Stimulated activated CD4-positive, alpha-beta T cell treated with anti-CD3 and anti-CD28 coated beads, Interleukin-1b, Interleukin-23, amount 100 ng/mL, for 24 hours (primary cell): ENCODE results near the gene ADAMTS14.
"Not testable (repeated sequence)": the region's sequence is repeated elsewhere in the genome, so short reads cannot be mapped to it uniquely, and the experiment has no call there.

ENCODE experiments used
- DNase-seq, 4 experiments: peaks; one replicate each; pipeline ENCODE4 v3.0.0-alpha.2; 2020; ENCODE audit warnings: low read depth in 4 of 4, low spot score in 1 of 4

The ADAMTS14 gene, protein sequence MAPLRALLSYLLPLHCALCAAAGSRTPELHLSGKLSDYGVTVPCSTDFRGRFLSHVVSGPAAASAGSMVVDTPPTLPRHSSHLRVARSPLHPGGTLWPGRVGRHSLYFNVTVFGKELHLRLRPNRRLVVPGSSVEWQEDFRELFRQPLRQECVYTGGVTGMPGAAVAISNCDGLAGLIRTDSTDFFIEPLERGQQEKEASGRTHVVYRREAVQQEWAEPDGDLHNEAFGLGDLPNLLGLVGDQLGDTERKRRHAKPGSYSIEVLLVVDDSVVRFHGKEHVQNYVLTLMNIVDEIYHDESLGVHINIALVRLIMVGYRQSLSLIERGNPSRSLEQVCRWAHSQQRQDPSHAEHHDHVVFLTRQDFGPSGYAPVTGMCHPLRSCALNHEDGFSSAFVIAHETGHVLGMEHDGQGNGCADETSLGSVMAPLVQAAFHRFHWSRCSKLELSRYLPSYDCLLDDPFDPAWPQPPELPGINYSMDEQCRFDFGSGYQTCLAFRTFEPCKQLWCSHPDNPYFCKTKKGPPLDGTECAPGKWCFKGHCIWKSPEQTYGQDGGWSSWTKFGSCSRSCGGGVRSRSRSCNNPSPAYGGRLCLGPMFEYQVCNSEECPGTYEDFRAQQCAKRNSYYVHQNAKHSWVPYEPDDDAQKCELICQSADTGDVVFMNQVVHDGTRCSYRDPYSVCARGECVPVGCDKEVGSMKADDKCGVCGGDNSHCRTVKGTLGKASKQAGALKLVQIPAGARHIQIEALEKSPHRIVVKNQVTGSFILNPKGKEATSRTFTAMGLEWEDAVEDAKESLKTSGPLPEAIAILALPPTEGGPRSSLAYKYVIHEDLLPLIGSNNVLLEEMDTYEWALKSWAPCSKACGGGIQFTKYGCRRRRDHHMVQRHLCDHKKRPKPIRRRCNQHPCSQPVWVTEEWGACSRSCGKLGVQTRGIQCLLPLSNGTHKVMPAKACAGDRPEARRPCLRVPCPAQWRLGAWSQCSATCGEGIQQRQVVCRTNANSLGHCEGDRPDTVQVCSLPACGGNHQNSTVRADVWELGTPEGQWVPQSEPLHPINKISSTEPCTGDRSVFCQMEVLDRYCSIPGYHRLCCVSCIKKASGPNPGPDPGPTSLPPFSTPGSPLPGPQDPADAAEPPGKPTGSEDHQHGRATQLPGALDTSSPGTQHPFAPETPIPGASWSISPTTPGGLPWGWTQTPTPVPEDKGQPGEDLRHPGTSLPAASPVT

DNA sequence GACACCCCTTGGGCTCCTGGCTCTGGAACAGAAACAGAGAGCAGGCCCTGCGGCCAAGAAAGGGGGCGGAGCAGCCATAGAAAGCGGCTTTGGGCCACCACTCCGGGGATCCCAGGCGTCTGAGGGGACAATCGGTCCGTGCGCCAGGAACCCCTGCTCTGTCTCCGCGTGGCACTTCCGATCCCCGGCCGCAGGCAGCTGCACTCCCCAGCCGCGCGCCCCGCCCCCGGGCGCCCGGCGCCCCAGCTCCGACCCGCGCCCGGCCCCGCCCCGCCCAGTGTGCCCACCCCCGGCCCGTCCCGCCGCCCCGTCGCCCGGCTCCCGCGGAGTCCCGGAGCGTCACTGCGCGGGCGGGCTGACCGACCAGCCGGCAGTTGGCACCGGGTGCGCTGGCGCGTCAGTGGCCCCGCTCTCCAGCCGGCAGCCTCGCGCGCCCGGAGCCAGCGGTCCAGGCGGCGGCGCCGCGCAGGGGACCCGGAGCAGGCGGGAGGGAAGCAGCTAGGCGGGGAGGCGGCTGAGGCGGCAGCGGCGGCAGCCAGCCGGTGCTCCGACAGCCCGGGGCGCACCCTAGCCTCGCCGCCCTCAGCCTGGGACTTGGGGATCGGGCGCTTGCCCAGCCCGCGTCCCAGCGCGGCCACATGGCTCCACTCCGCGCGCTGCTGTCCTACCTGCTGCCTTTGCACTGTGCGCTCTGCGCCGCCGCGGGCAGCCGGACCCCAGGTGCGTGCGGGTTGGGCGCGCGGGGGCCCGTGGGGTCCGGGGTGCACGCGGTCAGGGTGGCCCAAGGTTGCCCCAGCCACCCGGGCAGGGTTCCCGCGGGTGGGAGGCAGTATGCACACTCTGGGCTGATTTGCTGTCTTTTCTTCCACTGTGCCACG is at the start of gene ADAMTS14:
ADAMTS14 (plus strand) TSS at position 342 of the 878 bp plus-strand sequence; CDS start at position 639, 297 bp downstream.
- no peak for DNase-seq

DNA sequence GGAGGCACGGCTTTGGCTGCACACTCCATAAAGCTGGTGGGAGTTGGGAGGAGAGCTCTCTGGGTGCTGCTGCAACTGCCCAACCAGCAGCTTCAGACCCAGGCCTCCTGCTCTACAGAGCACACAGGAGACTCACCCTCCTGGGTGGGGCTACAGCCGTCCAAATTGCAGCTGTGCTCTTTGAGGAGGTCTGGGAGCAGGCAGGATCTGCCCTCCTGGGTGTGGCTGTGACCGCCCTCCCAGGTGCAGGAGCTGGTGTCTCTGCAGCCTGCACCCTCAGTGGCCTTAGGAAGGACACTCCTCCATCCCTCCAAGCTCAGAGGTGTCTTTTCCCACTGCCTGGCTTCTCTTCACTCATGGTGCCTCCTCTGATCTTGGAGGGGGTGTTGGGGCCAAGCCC is 49.8 kb upstream of the ADAMTS14 start:
- no peak for DNase-seq

DNA sequence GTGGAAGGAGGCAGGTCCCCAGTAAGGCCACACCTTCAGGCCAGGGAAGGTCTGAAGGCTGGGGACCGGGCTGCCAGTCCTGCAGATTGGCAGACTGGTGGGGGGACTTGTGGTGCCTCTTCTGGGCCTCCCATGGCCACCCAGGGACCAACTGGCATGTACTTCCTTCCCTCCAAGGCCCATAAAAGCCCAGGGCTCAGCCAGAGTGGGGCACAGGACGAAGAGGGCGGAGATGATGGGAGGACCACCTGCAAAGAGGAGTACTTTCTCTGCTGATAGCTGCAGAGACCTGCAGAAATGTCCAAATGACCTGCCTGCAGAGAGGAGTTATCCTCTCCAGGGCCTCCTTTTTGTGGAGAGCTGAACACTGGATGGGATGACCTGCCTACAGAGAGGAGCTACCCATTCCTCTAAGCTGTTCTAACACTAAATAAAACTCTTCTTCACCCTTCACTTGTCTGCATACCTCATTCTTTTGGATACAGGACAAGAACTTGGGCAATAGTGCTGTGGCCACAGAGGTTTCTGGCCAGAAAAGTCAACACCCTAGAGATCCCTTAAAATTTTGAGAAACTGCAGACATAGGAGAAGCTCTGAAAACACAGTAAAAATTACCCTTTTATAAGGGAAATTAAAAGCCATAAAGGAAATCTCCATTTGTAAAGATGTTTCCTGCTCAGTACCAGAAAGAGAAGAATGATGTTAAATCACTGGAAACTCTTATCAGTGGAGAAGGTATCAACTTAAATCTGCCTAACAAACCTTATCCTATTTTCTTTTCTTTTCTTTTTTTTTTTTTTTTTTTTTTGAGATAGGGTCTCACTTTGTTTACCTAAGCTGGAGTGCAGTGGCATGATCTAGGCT is 49.1 kb upstream of the ADAMTS14 start:
- DNase-seq: no peak

DNA sequence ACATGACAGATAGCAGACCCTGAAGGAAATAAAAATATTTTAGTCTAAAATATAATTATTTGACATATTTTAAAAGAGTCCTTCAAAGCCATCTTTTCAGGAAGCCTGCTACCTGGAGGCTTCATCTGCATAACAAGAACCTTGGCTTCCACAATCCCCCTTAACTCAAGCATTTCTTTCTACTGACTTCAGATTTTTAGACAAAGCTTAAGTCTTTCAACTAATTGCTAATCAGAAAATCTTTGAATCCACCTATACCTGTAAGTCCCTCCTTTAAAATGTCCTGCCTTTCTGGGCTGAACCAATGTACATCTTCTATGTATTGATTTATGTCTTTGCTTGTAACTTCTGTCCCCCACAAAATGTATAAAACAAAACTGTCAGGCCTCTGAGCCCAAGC is 46.2 kb upstream of the ADAMTS14 start:
- DNase-seq: no peak

DNA sequence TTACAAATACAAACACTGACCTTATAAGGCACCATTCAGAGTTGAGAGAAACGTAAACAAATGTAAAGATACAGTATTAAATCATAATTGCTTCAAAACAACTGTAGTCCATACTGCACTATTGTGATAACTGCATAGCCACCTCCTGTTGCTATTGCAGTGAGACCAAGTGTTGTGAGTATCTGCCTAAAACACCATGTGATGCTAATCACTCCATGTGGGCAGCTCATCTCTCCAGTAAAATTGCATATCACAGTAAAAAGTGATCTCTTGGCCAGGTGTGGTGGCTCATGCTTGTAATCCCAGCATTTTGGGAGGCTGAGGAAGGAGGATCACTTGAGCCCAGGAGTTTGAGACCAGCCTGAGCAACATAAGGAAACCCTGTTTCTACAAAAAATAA is 43.0 kb upstream of the ADAMTS14 start:
- no peak for DNase-seq

DNA sequence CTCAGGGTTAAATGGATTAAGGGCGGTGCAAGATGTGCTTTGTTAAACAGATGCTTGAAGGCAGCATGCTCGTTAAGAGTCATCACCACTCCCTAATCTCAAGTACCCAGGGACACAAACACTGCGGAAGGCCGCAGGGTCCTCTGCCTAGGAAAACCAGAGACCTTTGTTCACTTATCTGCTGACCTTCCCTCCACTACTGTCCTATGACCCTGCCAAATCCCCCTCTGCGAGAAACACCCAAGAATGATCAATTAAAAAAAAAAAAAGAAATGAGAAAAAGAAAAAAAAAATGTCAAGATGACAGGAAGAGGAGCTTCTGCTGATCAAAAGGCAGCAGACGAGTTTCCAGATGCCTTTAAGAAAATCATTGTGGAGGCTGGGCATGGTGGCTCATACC is 40.6 kb upstream of the ADAMTS14 start:
- DNase-seq: not testable (repeated sequence)

DNA sequence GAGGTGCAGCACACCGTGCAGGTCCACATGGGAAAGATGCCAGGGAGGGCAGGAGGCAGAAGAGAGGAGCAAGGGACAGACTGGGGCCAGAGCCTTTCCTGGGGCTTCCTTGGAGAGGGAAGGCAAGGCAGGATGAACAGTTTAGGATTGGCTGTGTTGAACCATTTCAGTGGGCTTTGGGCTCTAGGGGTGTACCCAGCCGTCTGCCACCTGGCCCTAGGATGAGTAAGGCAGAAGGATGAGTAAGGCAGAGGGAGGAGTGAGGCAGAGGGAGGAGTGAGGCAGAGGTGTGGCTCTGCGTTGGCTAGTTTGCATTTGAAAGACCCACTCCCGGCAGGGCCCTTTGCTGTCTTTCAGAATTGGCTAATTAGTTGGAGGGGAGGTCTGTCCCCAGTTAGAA is 38.3 kb upstream of the ADAMTS14 start:
- no peak for DNase-seq

DNA sequence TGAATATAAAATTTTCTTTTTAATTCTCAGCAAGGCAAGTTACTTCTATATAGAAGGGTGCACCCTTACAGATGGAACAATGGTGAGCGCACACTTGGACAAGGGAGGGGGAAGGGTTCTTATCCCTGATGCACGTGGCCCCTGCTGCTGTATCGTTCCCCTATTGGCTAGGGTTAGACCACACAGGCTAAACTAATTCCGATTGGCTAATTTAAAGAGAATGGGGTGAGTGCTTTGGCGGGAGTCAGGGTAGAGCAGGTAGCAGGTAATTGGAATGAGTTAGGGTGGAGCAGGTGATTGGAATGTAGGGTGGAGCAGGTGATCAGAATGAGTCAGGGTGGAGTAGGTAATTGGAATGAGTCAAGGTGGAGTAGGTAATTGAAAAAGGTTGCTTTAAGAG is 37.8 kb upstream of the ADAMTS14 start:
- not testable (repeated sequence) for DNase-seq

DNA sequence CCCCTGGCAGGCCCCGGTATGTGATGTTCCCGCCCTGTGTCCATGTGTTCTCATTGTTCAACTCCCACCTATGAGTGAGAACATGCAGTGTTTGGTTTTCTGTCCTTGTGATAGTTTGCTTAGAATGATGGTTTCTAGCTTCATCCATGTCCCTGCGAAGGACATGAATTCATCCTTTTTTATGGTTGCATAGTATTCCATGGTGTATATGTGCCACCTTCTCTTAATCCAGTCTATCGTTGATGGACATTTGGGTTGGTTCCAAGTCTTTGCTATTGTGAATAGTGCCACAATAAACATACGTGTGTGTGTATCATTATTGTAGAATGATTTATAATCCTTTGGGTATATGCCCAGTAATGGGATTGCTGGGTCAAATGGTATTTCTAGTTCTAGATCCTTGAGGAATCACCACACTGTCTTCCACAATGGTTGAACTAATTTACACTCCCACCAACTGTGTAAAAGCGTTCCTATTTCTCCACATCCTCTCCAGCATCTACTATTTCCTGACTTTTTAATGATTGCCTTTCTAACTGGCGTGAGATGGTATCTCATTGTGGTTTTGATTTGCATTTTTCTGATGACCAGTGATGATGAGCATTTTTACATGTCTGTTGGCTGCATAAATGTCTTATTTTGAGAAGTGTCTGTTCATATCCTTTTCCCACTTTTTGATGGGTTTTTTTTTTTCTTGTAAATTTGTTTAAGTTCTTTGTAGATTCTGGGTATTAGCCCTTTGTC is 32.5 kb upstream of the ADAMTS14 start:
- not testable (repeated sequence) for DNase-seq

DNA sequence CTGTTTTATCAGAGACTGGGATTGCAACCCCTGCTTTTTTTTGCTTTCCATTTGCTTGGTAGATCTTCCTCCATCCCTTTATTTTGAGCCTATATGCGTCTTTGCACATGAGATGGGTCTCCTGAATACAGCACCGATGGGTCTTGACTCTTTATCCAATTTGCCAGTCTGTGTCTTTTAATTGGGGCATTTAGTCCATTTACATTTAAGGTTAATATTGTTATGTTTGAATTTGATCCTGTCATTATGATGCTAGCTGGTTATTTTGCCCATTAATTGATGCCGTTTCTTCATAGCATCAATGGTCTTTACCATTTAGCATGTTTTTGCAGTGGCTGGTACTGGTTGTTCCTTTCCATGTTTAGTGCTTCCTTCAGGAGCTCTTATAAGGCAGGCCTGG is 29.0 kb upstream of the ADAMTS14 start:
- DNase-seq: not testable (repeated sequence)

DNA sequence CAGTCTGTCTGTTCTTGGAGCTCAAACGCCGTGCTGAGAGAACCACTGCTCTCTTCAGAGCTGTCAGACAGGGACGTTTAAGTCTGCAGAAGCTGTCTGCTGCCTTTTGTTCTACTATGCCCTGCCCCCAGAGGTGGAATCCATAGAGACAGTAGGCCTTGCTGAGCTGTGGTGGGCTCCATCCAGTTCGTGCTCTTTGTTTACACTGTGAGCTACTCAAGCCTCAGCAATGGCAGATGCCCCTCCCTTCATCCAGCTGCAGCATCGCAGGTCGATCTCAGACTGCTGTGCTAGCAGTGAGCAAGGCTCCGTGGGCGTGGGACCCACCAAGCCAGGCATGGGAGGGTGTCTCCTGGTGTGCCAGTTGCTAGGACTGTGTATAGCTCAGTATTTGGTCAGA is 27.3 kb upstream of the ADAMTS14 start:
- DNase-seq: not testable (repeated sequence)

DNA sequence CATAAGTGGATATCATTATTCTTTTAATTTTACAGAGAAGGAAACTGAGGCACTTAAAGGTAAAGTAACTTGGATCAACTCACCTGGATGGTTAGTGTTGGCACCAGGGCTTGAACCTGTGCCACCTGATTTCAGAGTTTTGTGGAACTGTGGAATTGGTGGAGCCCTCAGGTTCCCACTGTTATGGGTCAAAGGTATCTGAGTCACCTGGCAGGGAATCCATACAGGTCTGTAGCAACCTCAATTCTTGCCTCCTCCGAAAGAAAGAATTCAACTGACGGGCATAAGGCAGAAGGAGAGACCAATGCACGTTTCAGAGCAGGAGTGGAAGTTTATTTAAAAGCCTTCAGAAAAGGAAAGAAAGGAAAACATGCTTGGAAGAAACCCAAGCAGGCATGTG is 25.2 kb upstream of the ADAMTS14 start:
- DNase-seq: no peak

DNA sequence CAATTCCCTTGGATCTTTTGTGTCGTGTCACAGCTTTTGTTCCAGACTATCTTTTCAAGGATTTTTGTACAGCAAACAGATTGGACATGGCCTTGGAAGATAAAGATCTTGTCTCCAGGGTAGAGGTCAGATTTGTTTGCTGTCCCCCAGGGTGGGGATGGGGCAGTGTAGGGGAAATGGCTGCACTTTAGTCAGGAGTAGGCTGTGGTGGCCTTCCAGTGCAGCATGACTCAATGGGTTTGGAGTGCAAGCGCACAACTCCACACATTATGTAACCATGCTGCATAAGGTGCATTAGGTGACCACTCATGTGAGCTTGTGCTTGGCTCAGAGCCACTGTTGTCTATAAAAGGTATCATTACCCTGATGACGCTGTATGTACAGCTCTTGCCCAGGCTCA is 23.9 kb upstream of the ADAMTS14 start:
- DNase-seq: no peak

DNA sequence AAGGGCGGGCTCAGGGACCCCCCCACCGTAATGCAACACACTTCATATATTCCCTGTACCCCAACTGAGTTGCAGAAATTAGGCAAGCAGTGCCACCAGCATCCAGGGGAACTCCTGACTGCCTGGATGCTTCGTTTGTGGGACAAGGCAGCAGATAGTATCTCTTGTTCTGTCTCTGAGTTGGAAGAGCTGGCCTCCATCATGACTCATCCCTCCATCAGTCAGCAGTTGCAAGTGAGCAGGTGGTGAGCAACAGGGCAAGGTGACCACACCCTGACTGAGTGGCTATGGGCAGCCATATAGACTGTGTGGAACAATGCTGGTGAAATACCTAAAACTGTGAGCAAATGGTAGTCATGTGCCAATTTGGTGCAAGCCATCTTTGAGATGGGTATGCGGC is 22.8 kb upstream of the ADAMTS14 start:
- DNase-seq: no peak

DNA sequence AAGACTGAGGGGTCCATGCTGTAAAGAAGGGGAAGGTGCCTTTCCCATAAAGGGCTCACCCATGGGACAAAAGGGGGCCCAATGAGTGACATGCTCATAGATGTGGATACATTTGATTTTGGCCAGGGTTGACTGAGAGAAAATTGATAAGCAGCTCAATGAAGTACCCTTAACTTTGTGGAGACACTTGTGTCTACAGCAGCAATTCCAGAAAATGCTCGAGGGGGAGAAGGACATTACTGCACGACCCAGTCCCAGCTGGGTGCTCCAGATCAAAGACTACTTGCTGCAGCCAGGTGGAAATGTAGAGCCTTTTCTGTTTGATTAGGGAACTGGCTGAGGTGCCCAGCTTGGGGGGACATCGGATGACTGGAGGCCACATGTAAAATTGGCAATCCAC is 22.2 kb upstream of the ADAMTS14 start:
- DNase-seq: no peak

DNA sequence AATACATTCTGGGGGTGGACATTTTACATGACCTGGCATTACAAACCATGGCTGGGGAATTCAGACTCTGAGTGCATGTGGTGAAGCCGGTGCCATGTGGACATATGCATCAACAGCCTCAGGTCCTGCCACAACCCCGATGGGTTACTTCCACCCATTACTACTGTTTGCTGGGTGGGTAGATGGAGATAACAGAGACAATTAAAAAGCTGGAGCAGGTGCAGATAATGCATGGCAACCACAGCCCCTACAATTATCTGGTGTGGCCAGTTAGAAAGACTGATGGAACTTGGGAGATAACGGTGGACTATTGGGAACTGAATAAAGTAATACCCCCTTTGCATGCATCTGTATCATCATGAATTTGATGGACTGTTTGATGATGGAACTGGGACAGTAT is 21.6 kb upstream of the ADAMTS14 start:
- no peak for DNase-seq

DNA sequence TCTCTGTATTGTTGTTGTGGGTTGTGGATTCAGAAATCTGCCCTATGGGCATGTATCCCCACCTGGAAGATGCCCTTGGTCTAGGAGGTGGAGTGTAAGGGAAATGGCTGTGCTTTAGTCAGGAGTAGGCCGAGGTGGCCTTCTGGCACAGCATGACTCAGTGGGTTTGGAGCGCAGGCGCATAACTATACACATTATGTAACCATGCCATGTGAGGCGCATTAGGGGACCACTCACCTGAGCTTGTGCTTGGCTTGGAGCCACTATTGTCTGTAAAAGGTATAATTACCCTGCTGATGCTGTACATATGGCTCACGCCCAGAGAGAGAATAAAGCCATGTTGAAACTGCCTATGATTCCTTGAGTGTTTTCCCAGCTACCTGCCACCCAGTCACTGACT is 20.6 kb upstream of the ADAMTS14 start:
- DNase-seq: no peak

DNA sequence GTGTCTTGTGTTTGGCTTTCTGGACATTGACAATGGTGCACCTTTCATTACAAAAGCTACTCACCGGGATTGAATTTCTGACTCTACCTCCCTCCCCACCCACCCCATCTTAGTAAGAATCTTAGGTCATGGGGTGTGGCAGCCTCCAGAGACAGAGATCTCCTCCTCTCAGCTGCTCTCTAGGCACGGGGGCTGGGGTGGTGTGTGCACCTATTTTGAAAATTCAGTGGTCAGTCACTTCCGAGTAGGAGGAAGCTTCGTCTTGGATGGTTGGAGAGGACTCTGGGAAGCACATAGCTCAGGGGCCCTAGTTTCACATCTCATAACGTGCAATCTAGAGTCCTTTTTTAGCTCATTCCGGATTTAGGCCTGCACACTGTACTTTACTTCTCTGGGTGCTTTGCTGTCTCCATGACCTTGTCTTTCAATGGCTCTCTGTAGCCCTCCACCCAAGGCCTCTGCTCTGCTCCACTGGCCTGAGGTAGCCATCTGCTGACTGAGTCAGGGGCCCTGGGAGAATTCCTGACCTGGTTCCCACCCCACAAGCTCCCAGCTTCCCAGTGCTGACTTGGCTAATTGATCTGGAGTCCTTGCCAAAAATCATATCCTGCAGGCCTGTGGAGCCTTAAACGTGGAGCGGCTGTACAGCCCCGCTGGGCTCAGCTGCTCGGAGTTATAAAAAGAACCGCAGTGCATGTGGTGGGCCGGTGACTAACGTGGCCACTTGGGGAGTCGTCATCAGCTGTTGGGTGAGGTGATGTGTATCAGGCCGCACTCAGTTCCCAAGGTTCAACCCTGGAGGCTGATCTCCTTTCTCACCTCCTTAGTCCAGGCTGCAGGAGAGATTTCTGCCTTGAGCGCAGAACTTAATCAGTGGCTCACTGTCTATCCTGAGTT is 19.3 kb upstream of the ADAMTS14 start:
- no peak for DNase-seq
